Measurements from ENCODE around the gene SMAD2. TPM values are rescaled to one million over a fixed set of nuclear protein-coding genes. Genes with fewer than 3 reads are reported as not detected.
A peak's percentile ranks its signal among the peaks of the same experiment; 100 is the strongest.
"Not testable (repeated sequence)": the region's sequence is repeated elsewhere in the genome, so short reads cannot be mapped to it uniquely, and the experiment has no call there.

The SMAD2 gene
- total RNA-seq, 1 donor = 118 TPM

DNA sequence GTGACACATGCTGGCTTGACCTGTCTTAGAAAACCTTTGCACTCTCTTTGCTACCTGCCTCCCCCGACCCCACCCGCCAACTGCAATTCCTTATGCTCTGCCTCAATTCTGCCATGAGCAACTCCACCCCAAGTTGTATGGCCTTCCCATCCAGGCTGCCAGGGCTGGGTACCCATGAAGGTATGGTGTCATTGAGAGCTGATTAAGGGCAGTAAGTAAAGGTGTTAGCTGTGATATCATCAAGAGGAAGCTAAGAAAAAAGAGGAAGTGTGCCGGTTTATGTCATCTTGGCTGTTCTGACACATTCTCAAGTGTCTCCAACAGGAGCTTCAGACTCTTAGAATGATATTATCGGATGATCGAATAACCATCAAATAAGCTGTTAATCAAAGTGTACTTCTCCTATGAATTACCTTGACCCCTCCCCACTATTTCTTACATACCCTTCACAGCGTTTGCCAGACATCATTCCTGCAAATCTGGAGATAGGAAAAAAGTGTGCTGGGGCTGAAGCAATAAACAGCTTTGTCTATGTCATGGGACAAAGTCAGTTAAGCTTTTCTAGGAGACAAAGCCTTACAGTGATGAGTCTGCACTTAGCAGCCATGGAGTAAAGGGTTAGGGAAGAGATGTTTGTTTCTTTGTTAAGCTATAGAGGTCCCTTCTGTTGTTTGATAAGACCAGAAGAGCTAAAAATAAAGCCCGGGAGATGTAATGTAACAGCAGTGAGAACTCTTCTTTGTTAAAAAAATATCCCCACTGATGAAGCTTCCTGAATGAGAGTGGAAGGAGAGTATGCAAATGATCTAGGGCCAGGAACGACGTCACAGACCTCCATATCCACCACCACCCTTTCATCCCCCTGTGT is 40.4 kb upstream of the SMAD2 start:
- no peak for DNase-seq (ENCODE audit: low read depth)
- H3K4me3 ChIP-seq (ENCODE audit: low read depth, low read length) = no peak overlapping the region
- TF ChIP-seq, protein P1, sequence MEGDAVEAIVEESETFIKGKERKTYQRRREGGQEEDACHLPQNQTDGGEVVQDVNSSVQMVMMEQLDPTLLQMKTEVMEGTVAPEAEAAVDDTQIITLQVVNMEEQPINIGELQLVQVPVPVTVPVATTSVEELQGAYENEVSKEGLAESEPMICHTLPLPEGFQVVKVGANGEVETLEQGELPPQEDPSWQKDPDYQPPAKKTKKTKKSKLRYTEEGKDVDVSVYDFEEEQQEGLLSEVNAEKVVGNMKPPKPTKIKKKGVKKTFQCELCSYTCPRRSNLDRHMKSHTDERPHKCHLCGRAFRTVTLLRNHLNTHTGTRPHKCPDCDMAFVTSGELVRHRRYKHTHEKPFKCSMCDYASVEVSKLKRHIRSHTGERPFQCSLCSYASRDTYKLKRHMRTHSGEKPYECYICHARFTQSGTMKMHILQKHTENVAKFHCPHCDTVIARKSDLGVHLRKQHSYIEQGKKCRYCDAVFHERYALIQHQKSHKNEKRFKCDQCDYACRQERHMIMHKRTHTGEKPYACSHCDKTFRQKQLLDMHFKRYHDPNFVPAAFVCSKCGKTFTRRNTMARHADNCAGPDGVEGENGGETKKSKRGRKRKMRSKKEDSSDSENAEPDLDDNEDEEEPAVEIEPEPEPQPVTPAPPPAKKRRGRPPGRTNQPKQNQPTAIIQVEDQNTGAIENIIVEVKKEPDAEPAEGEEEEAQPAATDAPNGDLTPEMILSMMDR (IDR thresholded peaks at IDR 0.05; ENCODE audit: insufficient read depth, low read length) = no peak

DNA sequence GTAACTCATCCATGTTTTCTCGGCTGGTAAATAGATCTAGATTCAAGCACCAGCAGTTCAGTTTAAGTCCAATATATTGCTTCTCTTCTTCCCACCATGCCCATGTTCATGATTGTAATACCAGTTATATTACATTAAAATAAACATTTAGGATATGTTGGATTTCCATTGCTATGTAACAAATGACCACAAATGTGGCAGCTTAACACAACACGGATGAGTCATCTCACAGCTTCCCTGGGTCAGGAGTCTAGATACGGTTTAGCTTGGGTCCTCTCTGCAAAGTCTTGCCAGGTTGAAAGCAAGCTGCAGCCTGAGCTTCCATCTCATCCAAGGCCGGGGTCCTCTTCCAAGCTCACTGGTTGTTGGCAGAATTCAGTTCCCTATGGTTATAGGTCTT is 39.4 kb upstream of the SMAD2 start:
- no peak overlapping the region for H3K4me3 ChIP-seq (ENCODE audit: low read depth, low read length)
- peak; percentile 17 for DNase-seq (ENCODE audit: low read depth)
- TF ChIP-seq, protein P1 (IDR thresholded peaks at IDR 0.05; ENCODE audit: insufficient read depth, low read length) = no peak

DNA sequence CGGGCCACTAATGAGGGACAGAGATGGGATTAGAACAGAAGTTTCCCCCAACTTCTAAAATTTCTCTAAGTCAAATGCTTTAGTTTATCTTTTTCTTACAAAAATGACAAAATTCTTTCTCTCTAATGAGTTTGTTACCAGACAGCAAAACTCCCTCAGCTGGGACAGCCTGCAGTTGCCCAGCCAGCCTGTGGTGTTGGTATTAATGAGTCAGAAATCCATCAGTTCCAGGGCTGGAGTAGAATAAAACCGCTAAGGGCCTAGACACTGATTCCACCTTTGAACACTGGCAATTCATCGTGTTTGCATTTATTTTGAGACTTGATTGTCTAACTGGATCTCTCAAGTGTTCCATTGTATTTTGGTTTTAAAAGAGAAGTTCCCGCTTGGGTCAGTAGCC is 38.3 kb upstream of the SMAD2 start:
- TF ChIP-seq, protein P1 (IDR thresholded peaks at IDR 0.05; ENCODE audit: insufficient read depth, low read length) = peak; percentile 7
- DNase-seq (ENCODE audit: low read depth) = peak; percentile 28
- H3K4me3 ChIP-seq (ENCODE audit: low read depth, low read length) = no peak overlapping the region

DNA sequence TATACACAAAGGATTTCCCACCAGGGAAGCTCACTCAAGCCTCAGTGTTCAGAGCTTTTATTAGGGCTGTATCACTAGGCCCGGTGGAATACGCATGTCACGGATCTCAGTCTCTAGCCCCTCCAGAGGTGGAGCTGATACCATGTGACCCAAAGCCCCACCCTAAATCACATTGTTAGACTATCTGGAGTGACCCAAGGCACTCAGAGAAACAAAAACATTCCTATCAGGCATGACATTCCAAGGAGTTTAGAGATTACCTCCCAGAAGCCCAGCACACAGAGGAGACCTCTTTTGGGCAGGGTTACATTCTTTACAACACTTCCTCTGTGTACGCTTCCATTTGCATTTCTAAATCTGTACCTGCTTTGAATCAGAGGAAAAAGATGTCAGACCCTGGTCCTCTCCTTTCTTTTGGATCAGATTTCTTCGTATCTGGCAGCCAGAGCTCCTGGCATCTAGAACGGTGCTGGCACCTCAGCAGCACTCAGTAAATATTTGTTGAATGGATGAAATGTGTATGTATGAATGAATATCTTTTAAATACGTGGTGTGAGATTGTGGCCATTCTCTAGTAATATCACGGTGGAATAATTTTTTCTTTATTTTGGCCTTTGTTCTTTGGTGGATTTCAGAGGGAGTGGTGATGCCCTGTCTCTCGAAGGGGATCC is 37.7 kb upstream of the SMAD2 start:
- no peak overlapping the region for H3K4me3 ChIP-seq (ENCODE audit: low read depth, low read length)
- peak; percentile 67 for DNase-seq (ENCODE audit: low read depth)
- TF ChIP-seq, protein P1 (IDR thresholded peaks at IDR 0.05; ENCODE audit: insufficient read depth, low read length) = no peak

DNA sequence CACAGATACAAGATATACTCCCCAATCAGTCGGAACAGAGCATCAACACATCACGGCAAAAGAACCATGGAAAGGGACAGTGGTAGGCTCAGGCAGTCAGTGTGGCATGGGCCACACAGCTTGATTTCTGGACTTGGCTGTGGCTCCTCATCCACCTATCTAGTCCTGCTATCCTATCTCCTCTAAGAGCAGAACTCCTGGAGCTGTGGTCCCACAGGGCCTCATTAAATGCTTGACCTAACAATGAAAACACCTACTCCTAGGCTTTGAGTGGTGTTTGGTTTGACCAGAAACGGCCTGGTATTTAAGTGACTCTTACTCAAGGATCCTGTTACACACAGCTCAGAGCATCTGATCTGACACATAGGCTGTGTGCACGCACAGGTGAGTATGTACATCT is 33.6 kb upstream of the SMAD2 start:
- H3K4me3 ChIP-seq (ENCODE audit: low read depth, low read length) = no peak overlapping the region
- DNase-seq (ENCODE audit: low read depth) = no peak

DNA sequence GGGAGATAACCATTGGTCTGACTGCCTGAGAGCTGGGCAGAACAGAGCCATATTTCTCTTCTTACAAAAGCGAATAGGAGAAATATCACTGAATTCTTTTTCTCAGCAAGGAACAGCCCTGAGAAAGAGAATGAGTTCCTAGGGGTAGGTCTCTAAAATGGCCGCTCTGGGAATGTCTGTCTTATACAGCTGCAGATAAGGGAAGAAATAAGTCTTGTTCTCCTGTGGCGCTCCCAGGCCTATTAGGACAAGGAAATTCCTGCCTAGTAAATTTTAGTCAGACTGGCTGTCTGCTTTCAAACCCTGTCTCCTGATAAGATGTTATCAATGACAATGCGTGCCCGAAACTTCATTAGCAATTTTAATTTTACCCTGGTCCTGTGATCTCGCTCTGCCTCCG is 30.5 kb upstream of the SMAD2 start:
- not testable (repeated sequence) for H3K4me3 ChIP-seq (ENCODE audit: low read depth, low read length); DNase-seq (ENCODE audit: low read depth)

More for the DNA sequence above, 33.6 kb upstream of the SMAD2 start:
- TF ChIP-seq, protein P1 (IDR thresholded peaks at IDR 0.05; ENCODE audit: insufficient read depth, low read length) = no peak

DNA sequence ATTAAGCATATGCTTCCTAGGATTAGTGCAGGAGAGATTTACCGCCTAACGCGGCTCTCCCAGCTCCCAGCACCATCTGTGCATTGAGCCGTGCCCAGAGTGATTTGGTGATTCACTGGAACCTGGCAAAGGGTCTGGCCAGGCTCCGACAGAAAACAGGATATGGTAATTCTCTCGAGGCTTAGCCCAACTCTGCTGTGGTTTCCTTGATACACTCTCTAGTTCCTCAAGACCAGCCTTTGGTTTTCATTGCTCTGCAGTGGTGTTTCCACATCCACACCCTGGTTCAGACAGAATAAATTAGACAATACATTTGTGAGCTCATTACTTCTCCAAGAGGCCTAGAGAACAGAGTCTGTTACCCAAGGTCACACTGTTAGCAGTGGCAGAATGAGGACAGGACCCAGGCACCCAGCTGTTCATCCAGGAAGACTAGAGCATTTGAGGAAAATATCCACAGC is 23.0 kb upstream of the SMAD2 start:
- DNase-seq (ENCODE audit: low read depth) = peak; percentile 80
- no peak overlapping the region for H3K4me3 ChIP-seq (ENCODE audit: low read depth, low read length)
- TF ChIP-seq, protein P1 (IDR thresholded peaks at IDR 0.05; ENCODE audit: insufficient read depth, low read length) = no peak
